ENCODE data around the gene MCIDAS.
A peak's percentile ranks its signal among the peaks of the same experiment; 100 is the strongest.

GRCh38 chr5:55187370-55187769, 39.7 kb downstream of the MCIDAS start:
- TF ChIP-seq CTCF (conservative IDR thresholded peaks at IDR 0.05 in 1 of 2, IDR thresholded peaks at IDR 0.05 in 1 of 2; ENCODE audit: extremely low read depth in 1 of 2, insufficient read depth in 1 of 2, low read depth in 1 of 2, low read length in 2 of 2): peak; percentile 42 to 53
- TF ChIP-seq EZH2 (IDR thresholded peaks at IDR 0.05; ENCODE audit: borderline replicate concordance, low read length): no peak
